ENCODE measurements around the gene SMIM35. TPM values are rescaled to one million over a fixed set of nuclear protein-coding genes. Genes with fewer than 3 reads are reported as not detected.

SMIM35 gene
- total RNA-seq, 3 donors from 2014 or later: not detected

DNA sequence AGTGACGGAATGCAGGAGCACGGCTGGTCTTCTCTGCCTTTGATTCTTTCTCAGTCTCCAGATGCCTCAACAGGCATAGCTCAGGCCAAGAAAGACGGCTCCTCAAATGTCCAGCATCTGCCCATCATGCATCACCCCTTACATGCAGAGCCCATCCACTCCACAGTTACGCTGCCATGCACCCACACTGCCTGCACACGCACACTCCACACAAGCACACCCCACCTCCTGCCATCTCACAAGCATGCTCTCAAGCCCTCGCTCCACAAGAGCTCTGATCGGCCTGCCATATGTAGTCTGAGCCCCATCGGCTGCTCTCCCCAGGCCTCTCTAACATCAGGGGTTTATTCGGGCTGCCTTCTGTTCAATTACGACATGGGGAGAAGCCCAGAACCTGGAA, 47.1 kb upstream of the SMIM35 start:
- DNase-seq (ENCODE audit: low spot score in 2 of 2): no peak
- H3K4me3 ChIP-seq: no peak overlapping the region
- H3K4me1 ChIP-seq: no peaks in the 10 kb centered on the region
- intact Hi-C loops (cut with DNase I; ENCODE audit: low total_unique reads): no loop called here
- H3K27me3 ChIP-seq: no peaks in the 10 kb centered on the region
- H3K27ac ChIP-seq: no peak overlapping the region
- TF ChIP-seq, protein P1, sequence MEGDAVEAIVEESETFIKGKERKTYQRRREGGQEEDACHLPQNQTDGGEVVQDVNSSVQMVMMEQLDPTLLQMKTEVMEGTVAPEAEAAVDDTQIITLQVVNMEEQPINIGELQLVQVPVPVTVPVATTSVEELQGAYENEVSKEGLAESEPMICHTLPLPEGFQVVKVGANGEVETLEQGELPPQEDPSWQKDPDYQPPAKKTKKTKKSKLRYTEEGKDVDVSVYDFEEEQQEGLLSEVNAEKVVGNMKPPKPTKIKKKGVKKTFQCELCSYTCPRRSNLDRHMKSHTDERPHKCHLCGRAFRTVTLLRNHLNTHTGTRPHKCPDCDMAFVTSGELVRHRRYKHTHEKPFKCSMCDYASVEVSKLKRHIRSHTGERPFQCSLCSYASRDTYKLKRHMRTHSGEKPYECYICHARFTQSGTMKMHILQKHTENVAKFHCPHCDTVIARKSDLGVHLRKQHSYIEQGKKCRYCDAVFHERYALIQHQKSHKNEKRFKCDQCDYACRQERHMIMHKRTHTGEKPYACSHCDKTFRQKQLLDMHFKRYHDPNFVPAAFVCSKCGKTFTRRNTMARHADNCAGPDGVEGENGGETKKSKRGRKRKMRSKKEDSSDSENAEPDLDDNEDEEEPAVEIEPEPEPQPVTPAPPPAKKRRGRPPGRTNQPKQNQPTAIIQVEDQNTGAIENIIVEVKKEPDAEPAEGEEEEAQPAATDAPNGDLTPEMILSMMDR (IDR thresholded peaks at IDR 0.05): no peak
- TF ChIP-seq POLR2AphosphoS5 (IDR thresholded peaks at IDR 0.05) (no peak), POLR2A (IDR thresholded peaks at IDR 0.05) (no peak)
- H3K9me3 ChIP-seq: no peaks in the 10 kb centered on the region
- no peaks in the 10 kb centered on the region for H3K36me3 ChIP-seq

DNA sequence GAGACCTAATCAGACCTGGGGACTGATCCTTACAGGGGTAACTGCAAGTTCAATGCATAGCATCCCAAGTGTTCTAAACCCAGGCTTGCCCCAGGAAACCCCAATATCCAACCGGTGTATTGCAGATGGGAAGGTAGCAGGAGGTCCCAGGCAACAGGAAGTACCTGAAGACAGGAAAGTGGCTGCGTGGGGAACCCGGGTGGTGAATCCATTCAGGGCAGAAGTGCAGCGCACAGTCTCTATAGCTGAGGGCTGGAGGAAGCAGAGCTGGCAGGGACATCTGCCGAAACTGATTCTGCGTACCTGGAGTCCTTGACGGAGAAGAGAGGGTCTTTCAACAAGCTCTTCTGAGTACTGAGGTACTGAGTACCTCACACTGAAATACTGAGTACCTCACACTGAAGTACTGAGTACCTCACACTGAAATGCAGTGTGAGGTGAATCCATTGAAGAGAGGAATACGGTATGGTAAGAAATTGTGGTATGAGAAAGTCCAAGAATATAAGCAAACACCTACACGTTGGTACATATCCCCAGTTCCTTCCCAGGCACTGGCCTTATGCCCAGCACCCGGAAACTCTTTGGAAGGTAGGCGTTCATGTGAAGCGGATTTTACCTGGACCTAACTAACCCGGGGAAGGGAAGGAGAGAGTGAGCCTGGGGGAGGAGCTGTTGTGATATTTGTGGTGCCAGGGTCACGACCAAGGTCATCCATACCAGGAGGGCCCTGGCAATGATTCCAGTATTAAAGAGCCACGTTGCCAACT, 45.8 kb upstream of the SMIM35 start:
- Histone ChIP-seq H3K27ac (no peak overlapping the region), H3K9me3 (no peaks in the 10 kb centered on the region), H3K36me3 (no peaks in the 10 kb centered on the region), H3K27me3 (no peaks in the 10 kb centered on the region), H3K4me1 (no peaks in the 10 kb centered on the region), H3K4me3 (no peak overlapping the region)
- intact Hi-C loops (cut with DNase I; ENCODE audit: low total_unique reads): no loop called here
- TF ChIP-seq, protein P1 (IDR thresholded peaks at IDR 0.05): no peak
- TF ChIP-seq POLR2A (IDR thresholded peaks at IDR 0.05): no peak
- no peak for TF ChIP-seq POLR2AphosphoS5 (IDR thresholded peaks at IDR 0.05)
- no peak for DNase-seq (ENCODE audit: low spot score in 2 of 2)

DNA sequence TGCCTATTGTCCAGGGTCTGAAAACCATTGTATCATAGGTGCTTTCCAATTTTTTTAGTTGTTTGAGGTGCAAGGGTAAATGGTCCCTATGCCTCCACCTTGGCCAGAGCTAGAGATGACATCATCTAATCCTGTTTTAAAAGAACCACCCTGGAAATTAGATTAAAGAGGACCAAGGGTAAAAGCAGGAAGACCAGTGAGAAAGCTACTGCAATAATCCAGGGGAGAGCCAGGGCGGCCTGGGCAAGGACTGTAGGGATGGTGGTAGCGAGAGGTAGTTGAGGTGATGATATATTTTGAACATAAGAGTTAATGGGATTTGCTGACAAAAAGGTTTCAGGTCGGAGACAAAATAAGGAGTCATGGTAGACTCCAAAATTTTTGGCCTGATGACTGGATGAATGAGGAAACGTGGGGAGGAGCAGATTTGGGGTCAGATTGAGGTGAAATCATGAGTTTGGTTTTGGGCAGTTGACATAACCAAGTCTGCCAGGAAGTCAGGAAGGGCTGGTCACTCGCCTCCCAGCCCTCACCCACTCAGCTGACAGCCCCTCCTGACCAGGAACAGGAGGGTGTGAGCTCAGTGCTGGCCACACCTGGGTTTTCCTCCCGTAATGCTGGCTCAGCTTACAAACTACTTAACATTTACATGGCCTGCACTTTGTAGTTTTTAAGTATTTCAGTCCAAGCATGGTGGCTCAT, 42.9 kb upstream of the SMIM35 start:
- no peaks in the 10 kb centered on the region for H3K9me3 ChIP-seq
- no peaks in the 10 kb centered on the region for H3K4me1 ChIP-seq
- H3K4me3 ChIP-seq: no peak overlapping the region
- TF ChIP-seq POLR2A (IDR thresholded peaks at IDR 0.05): no peak
- TF ChIP-seq, protein P1 (IDR thresholded peaks at IDR 0.05): no peak
- no peak for TF ChIP-seq POLR2AphosphoS5 (IDR thresholded peaks at IDR 0.05)
- no peak for DNase-seq (ENCODE audit: low spot score in 2 of 2)
- H3K27me3 ChIP-seq: no peaks in the 10 kb centered on the region
- H3K27ac ChIP-seq: no peak overlapping the region
- intact Hi-C loops (cut with DNase I; ENCODE audit: low total_unique reads): no loop called here
- H3K36me3 ChIP-seq: no peaks in the 10 kb centered on the region

DNA sequence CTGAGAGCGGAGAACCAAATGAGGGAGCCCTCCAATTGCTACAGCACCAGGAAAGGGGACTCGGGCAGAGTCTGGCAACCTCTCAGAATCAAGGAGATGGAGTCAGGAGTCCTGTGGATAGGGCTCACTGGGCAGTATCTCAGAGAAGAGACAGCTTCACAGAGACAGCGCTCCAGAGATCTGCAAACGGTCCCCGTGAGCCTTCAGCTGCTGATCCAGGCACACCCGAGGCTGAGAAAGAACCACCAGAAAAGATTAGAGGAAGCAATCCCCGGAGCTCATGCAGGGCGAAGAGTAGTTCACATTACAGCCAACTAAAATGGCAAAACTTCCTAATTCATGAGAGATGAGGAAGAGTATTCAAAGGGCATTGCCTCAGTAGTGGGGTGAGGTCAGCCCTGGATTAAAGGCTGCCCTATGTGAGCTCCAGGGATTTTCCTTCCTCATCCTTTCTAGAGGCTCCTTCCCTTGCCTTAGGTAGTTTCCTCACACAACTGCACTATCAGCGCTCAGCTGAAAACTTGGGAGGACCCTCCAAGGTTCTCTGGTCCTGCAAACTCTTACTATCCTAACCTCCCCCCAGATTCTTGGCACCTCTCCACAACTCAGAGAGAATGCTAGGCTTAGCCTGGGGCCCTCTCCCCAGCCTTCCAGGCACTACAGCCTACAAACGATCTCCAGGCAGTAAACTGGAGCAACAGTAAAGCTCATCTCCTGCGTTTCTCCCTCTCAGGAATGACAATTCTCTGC, 42.1 kb upstream of the SMIM35 start:
- Histone ChIP-seq H3K4me3 (no peak overlapping the region), H3K4me1 (no peaks in the 10 kb centered on the region), H3K27ac (no peak overlapping the region), H3K9me3 (no peaks in the 10 kb centered on the region), H3K27me3 (no peaks in the 10 kb centered on the region), H3K36me3 (no peaks in the 10 kb centered on the region)
- intact Hi-C loops (cut with DNase I; ENCODE audit: low total_unique reads): no loop called here
- DNase-seq (ENCODE audit: low spot score in 2 of 2): no peak
- TF ChIP-seq POLR2A (IDR thresholded peaks at IDR 0.05) (no peak), POLR2AphosphoS5 (IDR thresholded peaks at IDR 0.05) (no peak)
- TF ChIP-seq, protein P1 (IDR thresholded peaks at IDR 0.05): no peak

All from breast epithelium (tissue), 4 donors.